ENCODE results near the gene RAB12. TPM values are rescaled to one million over a fixed set of nuclear protein-coding genes. Genes with fewer than 3 reads are reported as not detected.

RAB12 gene
- total RNA-seq, 1 donor from 2014 or later: 42.1 TPM

- H3K4me3 ChIP-seq (ENCODE audit: low read depth, low read length): no peak overlapping the region
- no peak for TF ChIP-seq CTCF (conservative IDR thresholded peaks at IDR 0.05; ENCODE audit: low read depth, low read length)
- DNase-seq (ENCODE audit: low read depth): no peak
Measured at GRCh38 chr18:8673256-8674209, 64.3 kb downstream of the RAB12 start.

- no peak overlapping the region for H3K4me3 ChIP-seq (ENCODE audit: low read depth, low read length)
- DNase-seq (ENCODE audit: low read depth): no peak
- TF ChIP-seq CTCF (conservative IDR thresholded peaks at IDR 0.05; ENCODE audit: low read depth, low read length): no peak
Measured at GRCh38 chr18:8675057-8675456, 65.8 kb downstream of the RAB12 start.

- no peak for DNase-seq (ENCODE audit: low read depth)
- TF ChIP-seq CTCF (conservative IDR thresholded peaks at IDR 0.05; ENCODE audit: low read depth, low read length): no peak
- no peak overlapping the region for H3K4me3 ChIP-seq (ENCODE audit: low read depth, low read length)
Measured at GRCh38 chr18:8681196-8681595, 72.0 kb downstream of the RAB12 start.

GRCh38 chr18:8684577-8684976, 75.3 kb downstream of the RAB12 start:
- no peak for DNase-seq (ENCODE audit: low read depth)
- no peak overlapping the region for H3K4me3 ChIP-seq (ENCODE audit: low read depth, low read length)
- TF ChIP-seq CTCF (conservative IDR thresholded peaks at IDR 0.05; ENCODE audit: low read depth, low read length): no peak

- no peak for DNase-seq (ENCODE audit: low read depth)
- TF ChIP-seq CTCF (conservative IDR thresholded peaks at IDR 0.05; ENCODE audit: low read depth, low read length): no peak
- H3K4me3 ChIP-seq (ENCODE audit: low read depth, low read length): no peak overlapping the region
Measured at GRCh38 chr18:8685141-8685913, 76.1 kb downstream of the RAB12 start.

- no peak overlapping the region for H3K4me3 ChIP-seq (ENCODE audit: low read depth, low read length)
- TF ChIP-seq CTCF (conservative IDR thresholded peaks at IDR 0.05; ENCODE audit: low read depth, low read length): no peak
- DNase-seq (ENCODE audit: low read depth): no peak
Measured at GRCh38 chr18:8685914-8686216, 76.6 kb downstream of the RAB12 start.

All from epithelial cell of proximal tubule (primary cell).